ENCODE results near the gene COL1A2. TPM values are rescaled to one million over a fixed set of nuclear protein-coding genes. Genes with fewer than 3 reads are reported as not detected.

COL1A2 gene
- total RNA-seq, 1 donor from 2014 or later = 28.0 TPM

DNA sequence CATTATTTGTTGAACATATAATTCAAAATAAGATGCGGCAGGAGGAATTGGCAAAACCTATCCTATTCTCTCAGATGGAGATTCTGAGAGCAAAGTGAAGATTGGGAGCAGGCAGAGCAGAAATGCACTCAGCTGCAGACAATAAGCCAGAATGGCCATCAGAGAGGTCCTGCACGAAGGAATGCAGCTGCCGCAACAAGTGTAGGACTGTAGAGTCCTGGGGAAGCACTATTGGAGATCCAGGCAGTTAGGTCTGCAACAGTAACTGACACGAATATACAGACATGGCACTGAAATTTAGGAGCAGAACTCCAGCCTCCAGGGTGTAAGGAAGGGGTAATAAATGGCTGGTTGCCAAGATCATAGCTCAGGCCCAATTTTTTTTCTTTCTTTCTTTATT, 10.4 kb upstream of the COL1A2 start:
- Mint-ChIP-seq H3K36me3 (no peaks in the 10 kb centered on the region), H3K27ac (no peak overlapping the region), H3K9me3 (no peaks in the 10 kb centered on the region), H3K4me1 (no peaks in the 10 kb centered on the region), H3K4me3 (no peak overlapping the region), H3K27me3 (ENCODE audit: insufficient read depth, low read depth) (no peaks in the 10 kb centered on the region)
- no peaks in the 10 kb centered on the region for H3K27me3 ChIP-seq
- peak overlapping the region; percentile 89 for H2AFZ ChIP-seq (replicated peaks)
- H3K9ac ChIP-seq = no peak overlapping the region
- peak; percentile 16 for DNase-seq (ENCODE audit: low spot score)
- H3K4me3 ChIP-seq = no peak overlapping the region
- peaks cover 8% of the 10 kb centered on the region for H3K4me1 ChIP-seq
- TF ChIP-seq, protein P1, sequence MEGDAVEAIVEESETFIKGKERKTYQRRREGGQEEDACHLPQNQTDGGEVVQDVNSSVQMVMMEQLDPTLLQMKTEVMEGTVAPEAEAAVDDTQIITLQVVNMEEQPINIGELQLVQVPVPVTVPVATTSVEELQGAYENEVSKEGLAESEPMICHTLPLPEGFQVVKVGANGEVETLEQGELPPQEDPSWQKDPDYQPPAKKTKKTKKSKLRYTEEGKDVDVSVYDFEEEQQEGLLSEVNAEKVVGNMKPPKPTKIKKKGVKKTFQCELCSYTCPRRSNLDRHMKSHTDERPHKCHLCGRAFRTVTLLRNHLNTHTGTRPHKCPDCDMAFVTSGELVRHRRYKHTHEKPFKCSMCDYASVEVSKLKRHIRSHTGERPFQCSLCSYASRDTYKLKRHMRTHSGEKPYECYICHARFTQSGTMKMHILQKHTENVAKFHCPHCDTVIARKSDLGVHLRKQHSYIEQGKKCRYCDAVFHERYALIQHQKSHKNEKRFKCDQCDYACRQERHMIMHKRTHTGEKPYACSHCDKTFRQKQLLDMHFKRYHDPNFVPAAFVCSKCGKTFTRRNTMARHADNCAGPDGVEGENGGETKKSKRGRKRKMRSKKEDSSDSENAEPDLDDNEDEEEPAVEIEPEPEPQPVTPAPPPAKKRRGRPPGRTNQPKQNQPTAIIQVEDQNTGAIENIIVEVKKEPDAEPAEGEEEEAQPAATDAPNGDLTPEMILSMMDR (IDR thresholded peaks at IDR 0.05) = no peak
- TF ChIP-seq EZH2 (IDR thresholded peaks at IDR 0.05) (no peak), EZH2phosphoT487 (IDR thresholded peaks at IDR 0.05) (no peak)
- H3K9me3 ChIP-seq (ENCODE audit: low read depth) = no peaks in the 10 kb centered on the region
- H3K27ac ChIP-seq = no peak overlapping the region
- no peak overlapping the region for H3K4me2 ChIP-seq
- H4K20me1 ChIP-seq (ENCODE audit: low read depth) = no peaks in the 10 kb centered on the region
- H3F3A ChIP-seq (ENCODE audit: low read depth) = no peaks in the 10 kb centered on the region
- H3K36me3 ChIP-seq = no peaks in the 10 kb centered on the region
- H3K79me2 ChIP-seq (ENCODE audit: low read depth) = no peaks in the 10 kb centered on the region

DNA sequence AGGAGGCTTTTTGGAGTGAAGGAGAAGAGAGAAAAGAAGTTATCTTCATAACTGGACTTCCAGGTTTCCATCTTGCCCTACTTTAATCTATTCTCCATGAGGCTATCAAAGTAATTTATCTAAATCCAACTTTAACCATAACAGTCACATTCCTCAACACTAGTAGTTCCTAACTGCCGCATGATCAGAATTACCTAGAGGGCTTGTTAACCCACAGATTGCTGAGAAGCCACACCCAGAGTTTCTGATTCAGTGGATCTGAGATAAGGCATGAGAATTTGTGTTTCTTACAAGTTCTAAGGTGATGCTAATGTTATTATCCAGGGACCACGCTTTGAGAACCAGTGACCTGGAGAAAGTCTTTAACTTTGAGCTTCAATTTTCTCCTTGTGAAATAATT, 8.3 kb upstream of the COL1A2 start:
- Histone ChIP-seq H3K9me3 (ENCODE audit: low read depth) (no peaks in the 10 kb centered on the region), H3K36me3 (no peaks in the 10 kb centered on the region), H3K27me3 (no peaks in the 10 kb centered on the region), H2AFZ (replicated peaks) (no peak overlapping the region), H3K4me1 (peaks cover 8% of the 10 kb centered on the region), H3F3A (ENCODE audit: low read depth) (no peaks in the 10 kb centered on the region), H3K27ac (no peak overlapping the region), H3K9ac (no peak overlapping the region), H4K20me1 (ENCODE audit: low read depth) (no peaks in the 10 kb centered on the region), H3K4me3 (no peak overlapping the region), H3K4me2 (no peak overlapping the region), H3K79me2 (ENCODE audit: low read depth) (no peaks in the 10 kb centered on the region)
- no peak for DNase-seq (ENCODE audit: low spot score)
- Mint-ChIP-seq H3K4me3 (no peak overlapping the region), H3K9me3 (peaks cover 2% of the 10 kb centered on the region), H3K27me3 (ENCODE audit: insufficient read depth, low read depth) (no peaks in the 10 kb centered on the region), H3K4me1 (peaks cover 6% of the 10 kb centered on the region), H3K36me3 (no peaks in the 10 kb centered on the region), H3K27ac (no peak overlapping the region)
- TF ChIP-seq, protein P1 (IDR thresholded peaks at IDR 0.05) = no peak
- TF ChIP-seq EZH2 (IDR thresholded peaks at IDR 0.05) (no peak), EZH2phosphoT487 (IDR thresholded peaks at IDR 0.05) (no peak)

DNA sequence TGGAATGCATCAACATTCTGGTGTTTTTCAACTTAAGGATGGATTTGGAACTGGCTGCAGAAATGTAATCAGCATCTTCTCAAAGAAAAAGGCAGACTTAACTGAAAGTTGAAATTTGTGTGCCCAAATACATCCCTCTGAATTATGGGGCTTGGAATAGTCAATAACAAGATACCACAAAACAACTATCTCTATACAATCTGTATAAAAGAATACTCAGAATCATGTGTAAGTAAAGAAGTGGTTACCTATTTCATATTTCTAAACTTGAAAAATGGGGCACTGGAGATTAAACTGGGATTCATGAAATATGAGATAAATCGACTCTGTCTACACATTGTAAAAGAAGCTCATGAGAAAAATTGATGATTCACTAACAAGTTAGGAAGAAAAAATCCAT, 6.2 kb upstream of the COL1A2 start:
- Histone ChIP-seq H3K9me3 (ENCODE audit: low read depth) (no peaks in the 10 kb centered on the region), H3K27ac (no peak overlapping the region), H3K9ac (no peak overlapping the region), H3K4me3 (no peak overlapping the region), H2AFZ (replicated peaks) (no peak overlapping the region), H3F3A (ENCODE audit: low read depth) (no peaks in the 10 kb centered on the region), H3K27me3 (no peaks in the 10 kb centered on the region), H3K36me3 (no peaks in the 10 kb centered on the region), H4K20me1 (ENCODE audit: low read depth) (no peaks in the 10 kb centered on the region), H3K79me2 (ENCODE audit: low read depth) (no peaks in the 10 kb centered on the region), H3K4me2 (no peak overlapping the region), H3K4me1 (peaks cover 25% of the 10 kb centered on the region)
- H3K27me3 Mint-ChIP-seq (ENCODE audit: insufficient read depth, low read depth) = peaks cover 4% of the 10 kb centered on the region
- no peak overlapping the region for H3K27ac Mint-ChIP-seq
- H3K36me3 Mint-ChIP-seq = no peaks in the 10 kb centered on the region
- H3K4me1 Mint-ChIP-seq = peaks cover 27% of the 10 kb centered on the region
- H3K4me3 Mint-ChIP-seq = no peak overlapping the region
- H3K9me3 Mint-ChIP-seq = peaks cover 6% of the 10 kb centered on the region
- DNase-seq (ENCODE audit: low spot score) = no peak
- TF ChIP-seq EZH2 (IDR thresholded peaks at IDR 0.05) = no peak
- TF ChIP-seq, protein P1 (IDR thresholded peaks at IDR 0.05) = no peak
- TF ChIP-seq EZH2phosphoT487 (IDR thresholded peaks at IDR 0.05) = no peak
